Kidney (tissue), 14 donors: Measurements from ENCODE around the gene PDHX. TPM values are rescaled to one million over a fixed set of nuclear protein-coding genes. Genes with fewer than 3 reads are reported as not detected.
A peak's percentile ranks its signal among the peaks of the same experiment; 100 is the strongest.

Experiments used
- DNase-seq, 5 donors: peaks; one replicate each; pipeline ENCODE4 v3.0.0-alpha.2; 2013 to 2020
- FAIRE-seq: peaks from 2 replicates; lab custom pipeline; 2012; peaks lifted over from hg19 to GRCh38; lab: Jason Lieb, UNC
- H3K27ac ChIP-seq, 2 donors: one replicate each; pipeline ENCODE4 v1.7.0; 2013; ENCODE audit warnings: low read depth in 2 of 2, low read length in 2 of 2, inconsistent platforms in 1 of 2
- H3K27me3 ChIP-seq: one replicate; pipeline ENCODE4 v1.7.1; 2013; ENCODE audit warnings: low read length, inconsistent platforms; ENCODE audit not compliant: control insufficient read depth, insufficient read depth
- H3K36me3 ChIP-seq, 3 donors: one replicate each; pipeline versions ENCODE4 v1.7.0 to v1.7.1; 2013; ENCODE audit warnings: low read length in 3 of 3, control low read depth in 1 of 3, inconsistent platforms in 1 of 3; ENCODE audit not compliant: insufficient read depth in 3 of 3, control insufficient read depth in 2 of 3
- H3K4me1 ChIP-seq, 3 donors: one replicate each; pipeline versions ENCODE4 v1.7.0 to v1.7.1; 2013; ENCODE audit warnings: low read length in 3 of 3, inconsistent platforms in 1 of 3, low read depth in 1 of 3; ENCODE audit not compliant: control insufficient read depth in 2 of 3, insufficient read depth in 2 of 3
- H3K4me3 ChIP-seq, 3 donors: one replicate each; pipeline versions ENCODE4 v1.7.0 to v1.8.1; 2013; ENCODE audit warnings: low read length in 3 of 3, control low read depth in 1 of 3, inconsistent platforms in 1 of 3
- H3K9ac ChIP-seq, 3 donors: one replicate each; pipeline versions ENCODE4 v1.7.0 to v1.7.1; 2013; ENCODE audit warnings: low read length in 3 of 3, control low read depth in 1 of 3, inconsistent platforms in 1 of 3
- H3K9me3 ChIP-seq, 3 donors: one replicate each; pipeline versions ENCODE4 v1.7.0 to v1.7.1; 2013; ENCODE audit warnings: low read length in 3 of 3, control low read depth in 1 of 3, inconsistent platforms in 1 of 3; ENCODE audit not compliant: control insufficient read depth in 2 of 3, insufficient read depth in 1 of 3
- intact Hi-C: fragments of 100-400 bp; cut with DNase I; formaldehyde crosslinking; loops from one replicate; pipeline ENCODE4 v1.11.1; 2022
- polyA plus RNA-seq: library from polyadenylated mRNA; stranded (reverse); fragments of 350-450 nt; fragmentation: Illumina TruSeq; extraction: RNeasy Lipid Tissue Mini Kit (QIAGEN cat#74804); gene quantifications from one replicate; pipeline ENCODE4 v1.2.3, GENCODE V29; 2014; ENCODE audit warnings: low read depth, low replicate concordance; ENCODE audit not compliant: insufficient read depth
- total RNA-seq: library from RNA; stranded (reverse); fragmentation: NEBNext Ultra II Directional; extraction: Animal tissue kit (Norgen Biotek cat#: 25700); gene quantifications from one replicate; pipeline ENCODE4 v1.2.1, GENCODE V29; 2021
- TF ChIP-seq, protein P1 (sequence below): IDR thresholded peaks from 3 replicates; pipeline ENCODE4 v1.5.1; 2012; ENCODE audit warnings: mild to moderate bottlenecking, moderate library complexity, borderline replicate concordance; ENCODE audit not compliant: insufficient read depth; ENCODE audit errors: extremely low read depth
- donor health status: control.
- donor health status: control.
- donor health status: control.
- donor health status: control.
- donor health status: control.
- donor health status: DM: yes; HTN: yes; CAD: no.
- donor health status: Normal renal cell carcinoma (clear cell type).

The PDHX gene
- total and polyA plus RNA-seq, 2 donors from 2014 or later = 29.6 to 32.6 TPM

DNA sequence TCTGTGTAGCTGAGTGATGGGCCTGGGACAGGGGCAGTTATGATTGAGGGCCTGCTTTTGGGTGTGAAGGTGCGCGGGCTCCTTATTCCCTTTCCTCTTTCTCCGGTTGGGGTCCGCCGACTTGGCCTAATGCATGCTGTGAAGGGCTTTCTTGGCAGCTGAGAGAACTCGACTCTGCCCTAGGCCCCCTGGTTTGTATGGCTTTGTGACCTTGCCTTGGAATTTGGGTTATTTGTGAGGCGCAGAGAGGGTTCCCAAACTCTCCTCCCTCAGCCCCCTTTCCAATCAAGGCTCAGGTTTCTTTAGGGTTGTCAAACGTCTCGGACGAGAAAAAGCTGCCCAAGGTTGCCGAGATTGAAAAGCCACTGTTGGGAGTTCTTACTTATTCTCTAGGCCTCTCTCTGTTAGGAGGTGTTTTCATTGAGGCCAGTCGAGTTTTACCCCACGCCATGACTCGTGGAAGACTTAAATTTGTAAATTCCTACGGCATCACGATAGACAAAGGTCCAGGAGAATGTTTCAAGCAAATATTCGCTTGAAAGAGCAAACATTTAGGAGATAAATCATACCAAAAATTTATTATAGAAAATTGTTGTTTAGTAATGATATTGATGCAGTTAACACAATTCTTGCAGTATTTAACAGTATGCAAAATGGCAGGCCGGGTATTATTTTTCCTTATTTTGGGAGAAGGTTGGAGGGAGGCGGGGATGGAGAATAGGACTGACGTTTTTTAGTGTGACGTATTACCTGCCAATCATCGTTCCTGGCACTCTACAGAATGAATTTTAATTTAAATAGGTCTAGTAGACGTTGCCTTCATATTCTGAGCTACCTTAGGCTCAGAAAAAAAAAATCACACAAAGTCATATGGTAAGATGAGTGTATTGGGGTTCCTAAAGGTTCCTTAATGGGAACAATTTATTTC, 689 bp downstream of the PDHX start:
- Histone ChIP-seq H3K9ac (peak overlapping the region; percentile 83 to 94 (median 93)), H3K27ac (peak overlapping the region; percentile 96 to 98), H3K4me1 (peaks cover 0 to 6% (median 0%) of the 10 kb centered on the region in 3 donors), H3K4me3 (peak overlapping the region; percentile 82 to 92 (median 88)), H3K9me3 (no peaks in the 10 kb centered on the region), H3K27me3 (no peaks in the 10 kb centered on the region), H3K36me3 (no peaks in the 10 kb centered on the region)
- DNase-seq = peak in 1 of 5 donors; percentile 68
- no peak for FAIRE-seq
- intact Hi-C loops = no loop called here
- TF ChIP-seq, protein P1, sequence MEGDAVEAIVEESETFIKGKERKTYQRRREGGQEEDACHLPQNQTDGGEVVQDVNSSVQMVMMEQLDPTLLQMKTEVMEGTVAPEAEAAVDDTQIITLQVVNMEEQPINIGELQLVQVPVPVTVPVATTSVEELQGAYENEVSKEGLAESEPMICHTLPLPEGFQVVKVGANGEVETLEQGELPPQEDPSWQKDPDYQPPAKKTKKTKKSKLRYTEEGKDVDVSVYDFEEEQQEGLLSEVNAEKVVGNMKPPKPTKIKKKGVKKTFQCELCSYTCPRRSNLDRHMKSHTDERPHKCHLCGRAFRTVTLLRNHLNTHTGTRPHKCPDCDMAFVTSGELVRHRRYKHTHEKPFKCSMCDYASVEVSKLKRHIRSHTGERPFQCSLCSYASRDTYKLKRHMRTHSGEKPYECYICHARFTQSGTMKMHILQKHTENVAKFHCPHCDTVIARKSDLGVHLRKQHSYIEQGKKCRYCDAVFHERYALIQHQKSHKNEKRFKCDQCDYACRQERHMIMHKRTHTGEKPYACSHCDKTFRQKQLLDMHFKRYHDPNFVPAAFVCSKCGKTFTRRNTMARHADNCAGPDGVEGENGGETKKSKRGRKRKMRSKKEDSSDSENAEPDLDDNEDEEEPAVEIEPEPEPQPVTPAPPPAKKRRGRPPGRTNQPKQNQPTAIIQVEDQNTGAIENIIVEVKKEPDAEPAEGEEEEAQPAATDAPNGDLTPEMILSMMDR = no peak

DNA sequence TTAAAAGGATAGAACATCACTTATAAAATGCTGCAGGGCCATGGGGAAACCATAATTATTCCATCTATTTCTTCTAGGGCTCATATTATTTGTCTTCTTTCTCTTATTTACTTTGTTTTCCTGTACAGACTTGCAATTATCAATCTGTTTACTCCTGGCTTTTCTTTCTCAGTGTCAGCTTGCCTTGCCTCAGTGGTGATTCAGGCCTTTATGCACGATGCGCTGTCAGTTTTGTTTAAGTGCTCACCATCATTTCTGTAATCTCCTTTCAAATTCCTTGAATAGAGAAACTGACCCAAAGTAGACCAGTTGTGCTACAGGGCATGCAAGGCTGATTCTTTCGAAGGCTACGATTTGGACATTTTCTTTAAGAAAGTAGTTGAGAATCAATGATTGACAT, 4.7 kb downstream of the PDHX start:
- intact Hi-C loops = loop anchor here (10.0 kb wide), 1 partner anchor 474 kb away; no protein-coding TSS in a partner anchor
- TF ChIP-seq, protein P1 = no peak

DNA sequence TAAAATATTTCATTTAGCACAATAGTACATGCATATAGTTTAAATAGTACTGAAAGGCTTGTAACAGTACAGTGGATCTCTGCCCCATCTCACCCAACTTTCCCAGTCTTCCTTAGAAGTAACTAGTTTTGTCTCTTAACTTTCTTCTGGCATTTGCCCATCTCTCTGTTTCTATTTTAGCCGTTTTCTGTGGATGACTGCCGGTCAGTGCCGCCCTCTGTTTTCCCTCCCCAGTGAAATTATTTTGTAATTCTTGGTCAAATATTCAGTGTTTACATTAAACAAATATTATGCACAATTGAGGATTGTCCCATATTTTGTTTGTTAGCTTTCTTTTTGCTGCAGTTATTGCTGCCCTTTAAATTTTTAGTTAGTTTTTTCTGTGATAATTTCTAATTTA, 8.3 kb downstream of the PDHX start:
- TF ChIP-seq, protein P1 = no peak
- FAIRE-seq = no peak
- Histone ChIP-seq H3K9ac (no peak overlapping the region), H3K4me1 (peaks cover 0 to 14% (median 0%) of the 10 kb centered on the region in 3 donors), H3K4me3 (no peak overlapping the region), H3K9me3 (no peaks in the 10 kb centered on the region), H3K36me3 (no peaks in the 10 kb centered on the region), H3K27ac (no peak overlapping the region), H3K27me3 (no peaks in the 10 kb centered on the region)
- intact Hi-C loops = loop anchor here (10.0 kb wide), 1 partner anchor 470 kb away; no protein-coding TSS in a partner anchor
- DNase-seq = no peak

More for the DNA sequence above, 4.7 kb downstream of the PDHX start:
- Histone ChIP-seq H3K27me3 (no peaks in the 10 kb centered on the region), H3K9ac (no peak overlapping the region), H3K4me3 (no peak overlapping the region), H3K4me1 (peaks cover 0 to 6% (median under 1%) of the 10 kb centered on the region in 3 donors), H3K9me3 (no peaks in the 10 kb centered on the region), H3K27ac (no peak overlapping the region), H3K36me3 (no peaks in the 10 kb centered on the region)
- DNase-seq (no peak), FAIRE-seq (no peak)
